OCI-LY3 (cell line): ENCODE data around the gene CALHM6.

ENCODE experiments used
- CTCF ChIP-seq: fragments of 200-600, 300-600 bp; sonication (generic); IDR thresholded peaks from 2 replicates; pipeline ENCODE4 v1.5.1; 2014; ENCODE audit warnings: antibody characterized with exemption, low read length, low read depth
- EZH2phosphoT487 ChIP-seq: fragments of 200-600 bp; shearing (Covaris generic); IDR thresholded peaks from 2 replicates; pipeline ENCODE4 v1.6.1; 2018; ENCODE audit warnings: antibody characterized with exemption, mixed run types, low read depth

GRCh38 chr6:116447052-116447451 lies 14.1 kb upstream of the CALHM6 start:
- no peak for TF ChIP-seq CTCF
- no peak for TF ChIP-seq EZH2phosphoT487
